ENCODE data around the gene ST6GALNAC2.
"Not testable (repeated sequence)": the region's sequence is repeated elsewhere in the genome, so short reads cannot be mapped to it uniquely, and the experiment has no call there.

Gene ST6GALNAC2
- total RNA-seq = 0.28 to 1.2 reads per million in 2 donors

- DNase-seq = peak; percentile 35
Observed at GRCh38 chr17:76585649-76586593, at the start of gene ST6GALNAC2. Gene ST6GALNAC2, minus strand, starts transcription at chr17:76585860. Its CDS starts 52 bp downstream, at chr17:76585808.

GRCh38 chr17:76635039-76635438 is 49.4 kb upstream of the ST6GALNAC2 start:
- DNase-seq = no peak

GRCh38 chr17:76633628-76634328 is 48.1 kb upstream of the ST6GALNAC2 start:
- DNase-seq = no peak

- DNase-seq = no peak
Observed at GRCh38 chr17:76631821-76632565, 46.3 kb upstream of the ST6GALNAC2 start.

GRCh38 chr17:76630151-76630550 is 44.5 kb upstream of the ST6GALNAC2 start:
- DNase-seq = no peak

- no peak for DNase-seq
Observed at GRCh38 chr17:76627510-76627909, 41.9 kb upstream of the ST6GALNAC2 start.

- no peak for DNase-seq
Observed at GRCh38 chr17:76626442-76626841, 40.8 kb upstream of the ST6GALNAC2 start.

GRCh38 chr17:76625496-76625895 is 39.8 kb upstream of the ST6GALNAC2 start:
- DNase-seq = no peak

GRCh38 chr17:76623271-76624146 is 37.8 kb upstream of the ST6GALNAC2 start:
- DNase-seq = peak; percentile 72

- no peak for DNase-seq
Observed at GRCh38 chr17:76617838-76618237, 32.2 kb upstream of the ST6GALNAC2 start.

- DNase-seq = no peak
Observed at GRCh38 chr17:76614912-76615617, 29.4 kb upstream of the ST6GALNAC2 start.

- DNase-seq = not testable (repeated sequence)
Observed at GRCh38 chr17:76614064-76614759, 28.6 kb upstream of the ST6GALNAC2 start.

GRCh38 chr17:76612977-76613851 is 27.6 kb upstream of the ST6GALNAC2 start:
- no peak for DNase-seq

- no peak for DNase-seq
Observed at GRCh38 chr17:76612465-76612864, 26.8 kb upstream of the ST6GALNAC2 start.

- DNase-seq = no peak
Observed at GRCh38 chr17:76611758-76612157, 26.1 kb upstream of the ST6GALNAC2 start.

GRCh38 chr17:76611080-76611749 is 25.6 kb upstream of the ST6GALNAC2 start:
- DNase-seq = not testable (repeated sequence)

- not testable (repeated sequence) for DNase-seq
Observed at GRCh38 chr17:76606685-76607084, 21.0 kb upstream of the ST6GALNAC2 start.

GRCh38 chr17:76601065-76601464 is 15.4 kb upstream of the ST6GALNAC2 start:
- no peak for DNase-seq

All from T-helper 9 cell (primary cell).